ENCODE data around the gene CHST3. TPM values are rescaled to one million over a fixed set of nuclear protein-coding genes. Genes with fewer than 3 reads are reported as not detected.

The CHST3 gene
- total and polyA plus RNA-seq, 10 of the 15 experiments (the other 5 are each of a cell fraction or from before 2014, with no cell fraction given): 0.03 to 0.50 (median 0.05) TPM; not detected in 2

GRCh38 chr10:72019085-72019876 lies 55.1 kb downstream of the CHST3 start:
- ChIA-PET POLR2A (no interaction called here), CTCF (no interaction called here), SMC1A (ENCODE audit: uncharacterized antibody, unreplicated experiment) (interaction anchor here (1.2 kb wide), 1 partner anchor 34 kb away, joined by 4 read pairs; no protein-coding TSS in a partner anchor), RAD21 (ENCODE audit: unreplicated experiment) (no interaction called here)
- Histone ChIP-seq H3K9me3 (replicated peaks; ENCODE audit: control insufficient read depth, insufficient read depth, low read length) (no peaks in the 10 kb centered on the region), H3K27ac (ENCODE audit: control insufficient read depth, insufficient read depth) (no peak overlapping the region), H3K4me3 (no peak overlapping the region), H3K27me3 (replicated peaks in 1 of 2; ENCODE audit: control insufficient read depth in 2 of 2, insufficient read depth in 2 of 2, low read length in 1 of 2) (no peaks in the 10 kb centered on the region), H3K79me2 (ENCODE audit: control insufficient read depth, insufficient read depth, low read length) (no peaks in the 10 kb centered on the region), H3K4me1 (ENCODE audit: control insufficient read depth, insufficient read depth, low read length) (no peaks in the 10 kb centered on the region), H3K36me3 (ENCODE audit: control insufficient read depth in 2 of 2, insufficient read depth in 2 of 2, low read length in 1 of 2) (no peaks in the 10 kb centered on the region), H4K20me1 (ENCODE audit: control insufficient read depth, insufficient read depth) (no peaks in the 10 kb centered on the region; the same call in 1 of the 2 replicates), H3K9ac (ENCODE audit: control insufficient read depth, insufficient read depth, low read length) (no peak overlapping the region), H2AFZ (ENCODE audit: control insufficient read depth, low read depth, low read length) (no peak overlapping the region), H3K4me2 (ENCODE audit: control insufficient read depth, insufficient read depth) (no peak overlapping the region)
- intact Hi-C loops (cut with micrococcal nuclease; ENCODE audit: unreplicated experiment): no loop called here
- ATAC-seq (no peak), FAIRE-seq (no peak), DNase-seq (ENCODE audit: low read depth, low spot score) (no peak)
- in situ Hi-C loops (cut with MboI): no loop called here
- BruUV-seq (replicated peaks): no TSS peak
- WGBS (ENCODE audit: insufficient coverage, insufficient replicate concordance, low lambda C conversion rate, missing lambda C conversion rate): 61% methylated on average over 10 of the region's 11 CpGs
- no peak for TF ChIP-seq RFX5 (IDR thresholded peaks at IDR 0.05; ENCODE audit: low read depth, low read length)
- TF ChIP-seq MTA2 (IDR thresholded peaks at IDR 0.05; ENCODE audit: low read depth): no peak
- TF ChIP-seq, protein P1, sequence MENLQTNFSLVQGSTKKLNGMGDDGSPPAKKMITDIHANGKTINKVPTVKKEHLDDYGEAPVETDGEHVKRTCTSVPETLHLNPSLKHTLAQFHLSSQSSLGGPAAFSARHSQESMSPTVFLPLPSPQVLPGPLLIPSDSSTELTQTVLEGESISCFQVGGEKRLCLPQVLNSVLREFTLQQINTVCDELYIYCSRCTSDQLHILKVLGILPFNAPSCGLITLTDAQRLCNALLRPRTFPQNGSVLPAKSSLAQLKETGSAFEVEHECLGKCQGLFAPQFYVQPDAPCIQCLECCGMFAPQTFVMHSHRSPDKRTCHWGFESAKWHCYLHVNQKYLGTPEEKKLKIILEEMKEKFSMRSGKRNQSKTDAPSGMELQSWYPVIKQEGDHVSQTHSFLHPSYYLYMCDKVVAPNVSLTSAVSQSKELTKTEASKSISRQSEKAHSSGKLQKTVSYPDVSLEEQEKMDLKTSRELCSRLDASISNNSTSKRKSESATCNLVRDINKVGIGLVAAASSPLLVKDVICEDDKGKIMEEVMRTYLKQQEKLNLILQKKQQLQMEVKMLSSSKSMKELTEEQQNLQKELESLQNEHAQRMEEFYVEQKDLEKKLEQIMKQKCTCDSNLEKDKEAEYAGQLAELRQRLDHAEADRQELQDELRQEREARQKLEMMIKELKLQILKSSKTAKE (IDR thresholded peaks at IDR 0.05; ENCODE audit: low read depth, poor library complexity, severe bottlenecking): no peak
- no peak for TF ChIP-seq EED (IDR thresholded peaks at IDR 0.05; ENCODE audit: low read depth)
- TF ChIP-seq RCOR1 (conservative IDR thresholded peaks at IDR 0.05; ENCODE audit: low read depth, low read length): no peak
- TF ChIP-seq, protein P2, sequence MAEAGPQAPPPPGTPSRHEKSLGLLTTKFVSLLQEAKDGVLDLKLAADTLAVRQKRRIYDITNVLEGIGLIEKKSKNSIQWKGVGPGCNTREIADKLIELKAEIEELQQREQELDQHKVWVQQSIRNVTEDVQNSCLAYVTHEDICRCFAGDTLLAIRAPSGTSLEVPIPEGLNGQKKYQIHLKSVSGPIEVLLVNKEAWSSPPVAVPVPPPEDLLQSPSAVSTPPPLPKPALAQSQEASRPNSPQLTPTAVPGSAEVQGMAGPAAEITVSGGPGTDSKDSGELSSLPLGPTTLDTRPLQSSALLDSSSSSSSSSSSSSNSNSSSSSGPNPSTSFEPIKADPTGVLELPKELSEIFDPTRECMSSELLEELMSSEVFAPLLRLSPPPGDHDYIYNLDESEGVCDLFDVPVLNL (IDR thresholded peaks at IDR 0.05; ENCODE audit: low read depth, low read length): no peak
- no peak for TF ChIP-seq ZNF217 (IDR thresholded peaks at IDR 0.05)
- TF ChIP-seq NRF1 (conservative IDR thresholded peaks at IDR 0.05; ENCODE audit: low read depth, low read length): no peak
- no peak for TF ChIP-seq KDM1A (IDR thresholded peaks at IDR 0.05; ENCODE audit: borderline replicate concordance)
- TF ChIP-seq SIN3A (IDR thresholded peaks at IDR 0.05; ENCODE audit: low read depth, low read length): no peak
- no peak for TF ChIP-seq HDGF (IDR thresholded peaks at IDR 0.05)
- no peak for TF ChIP-seq NBN (IDR thresholded peaks at IDR 0.05)
- TF ChIP-seq, protein P3, sequence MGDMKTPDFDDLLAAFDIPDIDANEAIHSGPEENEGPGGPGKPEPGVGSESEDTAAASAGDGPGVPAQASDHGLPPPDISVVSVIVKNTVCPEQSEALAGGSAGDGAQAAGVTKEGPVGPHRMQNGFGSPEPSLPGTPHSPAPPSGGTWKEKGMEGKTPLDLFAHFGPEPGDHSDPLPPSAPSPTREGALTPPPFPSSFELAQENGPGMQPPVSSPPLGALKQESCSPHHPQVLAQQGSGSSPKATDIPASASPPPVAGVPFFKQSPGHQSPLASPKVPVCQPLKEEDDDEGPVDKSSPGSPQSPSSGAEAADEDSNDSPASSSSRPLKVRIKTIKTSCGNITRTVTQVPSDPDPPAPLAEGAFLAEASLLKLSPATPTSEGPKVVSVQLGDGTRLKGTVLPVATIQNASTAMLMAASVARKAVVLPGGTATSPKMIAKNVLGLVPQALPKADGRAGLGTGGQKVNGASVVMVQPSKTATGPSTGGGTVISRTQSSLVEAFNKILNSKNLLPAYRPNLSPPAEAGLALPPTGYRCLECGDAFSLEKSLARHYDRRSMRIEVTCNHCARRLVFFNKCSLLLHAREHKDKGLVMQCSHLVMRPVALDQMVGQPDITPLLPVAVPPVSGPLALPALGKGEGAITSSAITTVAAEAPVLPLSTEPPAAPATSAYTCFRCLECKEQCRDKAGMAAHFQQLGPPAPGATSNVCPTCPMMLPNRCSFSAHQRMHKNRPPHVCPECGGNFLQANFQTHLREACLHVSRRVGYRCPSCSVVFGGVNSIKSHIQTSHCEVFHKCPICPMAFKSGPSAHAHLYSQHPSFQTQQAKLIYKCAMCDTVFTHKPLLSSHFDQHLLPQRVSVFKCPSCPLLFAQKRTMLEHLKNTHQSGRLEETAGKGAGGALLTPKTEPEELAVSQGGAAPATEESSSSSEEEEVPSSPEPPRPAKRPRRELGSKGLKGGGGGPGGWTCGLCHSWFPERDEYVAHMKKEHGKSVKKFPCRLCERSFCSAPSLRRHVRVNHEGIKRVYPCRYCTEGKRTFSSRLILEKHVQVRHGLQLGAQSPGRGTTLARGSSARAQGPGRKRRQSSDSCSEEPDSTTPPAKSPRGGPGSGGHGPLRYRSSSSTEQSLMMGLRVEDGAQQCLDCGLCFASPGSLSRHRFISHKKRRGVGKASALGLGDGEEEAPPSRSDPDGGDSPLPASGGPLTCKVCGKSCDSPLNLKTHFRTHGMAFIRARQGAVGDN (IDR thresholded peaks at IDR 0.05): no peak
- no peak for TF ChIP-seq WRNIP1 (IDR thresholded peaks at IDR 0.05; ENCODE audit: borderline replicate concordance, low read depth, low read length)
- TF ChIP-seq FOXK2 (IDR thresholded peaks at IDR 0.05): no peak
- no peak for TF ChIP-seq YY1 (IDR thresholded peaks at IDR 0.05; ENCODE audit: low read depth, low read length)
- TF ChIP-seq ESRRA (IDR thresholded peaks at IDR 0.05; ENCODE audit: low read length): no peak

Measured in GM12878 (cell line).